Measurements from ENCODE around the gene SPOCK3.
"Not testable (repeated sequence)": the region's sequence is repeated elsewhere in the genome, so short reads cannot be mapped to it uniquely, and the experiment has no call there.

The SPOCK3 gene

DNA sequence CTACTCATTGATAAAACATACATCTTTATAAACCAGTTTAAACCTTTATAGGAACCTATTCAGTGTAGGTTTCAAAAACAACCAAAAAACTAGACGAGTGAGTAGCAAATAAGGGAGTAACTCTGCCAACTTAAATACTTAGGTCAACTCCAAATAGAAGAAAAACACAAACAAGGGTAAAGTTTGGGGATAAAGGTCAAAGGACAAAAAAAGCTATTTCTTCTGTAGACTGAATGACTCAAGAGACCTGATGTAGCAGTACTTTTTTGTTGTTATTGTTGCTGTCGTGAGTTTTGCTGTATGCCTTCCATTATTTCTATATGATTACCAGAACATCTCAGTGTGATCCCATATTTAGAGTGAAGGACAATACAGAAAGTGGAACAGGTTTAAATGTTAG is 199.3 kb downstream of the SPOCK3 start:
- DNase-seq (ENCODE audit: low read depth): no peak

DNA sequence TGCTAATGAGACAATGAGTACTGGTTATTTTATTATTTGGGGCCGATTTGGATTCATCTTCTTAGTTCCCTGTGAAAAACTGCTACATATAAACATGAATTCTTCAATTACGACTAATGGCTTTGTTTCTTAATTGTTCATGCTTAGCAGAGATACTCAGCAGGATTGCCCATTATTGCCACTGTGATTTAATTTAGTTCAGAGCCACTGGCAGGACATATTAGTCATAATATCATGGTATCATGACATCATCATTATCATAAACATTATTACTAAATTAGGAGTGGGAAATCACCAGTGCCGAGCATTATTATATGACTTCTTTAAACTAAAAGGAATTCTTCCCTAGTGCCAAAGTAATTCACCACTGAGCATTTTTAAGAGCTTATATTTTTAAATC is 201.4 kb downstream of the SPOCK3 start:
- DNase-seq (ENCODE audit: low read depth): no peak

DNA sequence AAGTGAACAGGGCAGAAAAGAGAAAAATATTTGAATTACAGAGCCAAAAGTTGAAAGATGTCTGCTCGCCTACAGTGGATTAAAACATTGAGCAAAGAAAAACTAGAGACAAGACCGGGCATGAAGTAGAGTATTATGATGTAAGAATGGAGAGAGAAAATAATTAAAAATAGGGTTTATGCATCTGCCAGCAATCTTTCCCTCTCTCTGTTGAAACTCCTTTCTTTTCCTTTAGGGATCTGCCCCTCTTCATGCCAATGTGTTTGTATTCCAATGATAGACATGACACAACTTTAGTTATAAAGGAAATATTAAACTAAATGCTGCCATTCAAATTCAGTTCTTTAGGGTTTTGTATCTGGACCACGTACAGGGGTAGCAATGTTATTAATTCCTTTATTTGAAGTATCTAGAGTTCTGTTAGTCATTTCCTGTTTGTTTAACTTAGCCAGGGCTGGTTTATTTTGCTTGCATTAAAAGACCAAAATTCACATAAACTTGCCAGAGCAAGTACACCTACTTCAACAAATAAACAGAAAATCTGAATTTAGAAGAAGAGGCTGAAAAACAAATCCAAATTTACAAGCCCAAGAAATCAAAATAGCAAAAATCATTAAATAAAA is 202.6 kb downstream of the SPOCK3 start:
- no peak for DNase-seq (ENCODE audit: low read depth)

DNA sequence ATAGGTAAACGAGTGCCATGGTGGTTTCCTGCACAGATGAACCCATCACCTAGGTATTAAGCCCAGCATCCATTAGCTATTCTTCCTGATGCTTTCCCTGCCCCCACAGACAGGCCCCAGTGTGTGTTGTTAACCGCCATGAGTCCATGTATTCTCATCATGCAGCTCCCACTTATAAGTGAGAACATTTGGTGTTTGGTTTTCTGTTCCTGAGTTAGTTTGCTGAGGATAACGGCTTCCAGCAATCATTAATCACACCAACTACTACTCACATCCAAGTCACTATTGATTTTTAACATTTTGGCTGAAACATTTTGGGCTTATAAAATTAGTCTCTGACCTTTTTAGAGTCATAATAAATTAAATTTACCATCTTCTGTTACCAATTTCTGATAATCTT is 205.3 kb downstream of the SPOCK3 start:
- no peak for DNase-seq (ENCODE audit: low read depth)

DNA sequence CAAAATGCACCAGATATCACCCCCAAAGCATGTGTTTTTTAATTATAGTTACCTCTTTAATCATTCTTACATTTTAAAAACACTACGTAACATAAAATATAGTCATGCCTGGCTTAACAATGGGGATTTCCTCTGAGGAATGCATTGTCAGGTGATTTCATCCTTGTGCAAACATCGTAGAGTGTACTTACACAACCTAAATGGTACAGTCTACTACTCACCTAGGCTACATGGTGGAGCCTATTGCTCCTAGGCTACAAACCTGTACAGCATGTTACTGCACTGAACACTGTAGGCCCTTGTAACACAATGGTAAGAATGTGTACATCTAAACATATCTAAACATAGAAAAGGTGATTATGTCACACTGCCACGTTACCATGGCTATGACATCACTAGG is 208.6 kb downstream of the SPOCK3 start:
- no peak for DNase-seq (ENCODE audit: low read depth)

DNA sequence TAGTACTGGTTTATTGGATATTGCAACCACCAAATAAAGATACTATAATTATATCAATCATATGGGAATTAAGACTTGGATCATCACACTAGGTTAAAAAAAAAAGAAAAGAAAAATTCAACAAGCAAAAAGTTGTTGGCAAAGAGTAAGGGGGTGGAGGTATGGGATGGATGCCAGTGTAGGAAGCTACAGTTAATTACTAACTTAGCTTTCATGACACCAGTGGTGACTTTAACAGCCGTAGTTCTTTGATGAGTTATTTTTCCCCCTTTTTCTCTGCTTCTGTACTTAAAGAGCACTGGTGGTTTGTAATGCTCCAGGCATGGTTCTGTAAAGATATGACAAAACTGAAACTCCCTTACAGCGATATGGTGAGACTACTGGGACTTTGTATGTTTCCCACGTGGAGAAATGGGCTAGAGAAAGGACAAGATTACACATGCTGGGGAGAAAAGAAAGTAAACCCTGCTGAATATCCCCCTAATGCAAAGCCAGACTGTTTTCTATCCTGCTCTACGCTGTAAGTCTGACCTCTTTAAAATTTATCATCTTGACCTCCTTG is 210.8 kb downstream of the SPOCK3 start:
- no peak for DNase-seq (ENCODE audit: low read depth)

DNA sequence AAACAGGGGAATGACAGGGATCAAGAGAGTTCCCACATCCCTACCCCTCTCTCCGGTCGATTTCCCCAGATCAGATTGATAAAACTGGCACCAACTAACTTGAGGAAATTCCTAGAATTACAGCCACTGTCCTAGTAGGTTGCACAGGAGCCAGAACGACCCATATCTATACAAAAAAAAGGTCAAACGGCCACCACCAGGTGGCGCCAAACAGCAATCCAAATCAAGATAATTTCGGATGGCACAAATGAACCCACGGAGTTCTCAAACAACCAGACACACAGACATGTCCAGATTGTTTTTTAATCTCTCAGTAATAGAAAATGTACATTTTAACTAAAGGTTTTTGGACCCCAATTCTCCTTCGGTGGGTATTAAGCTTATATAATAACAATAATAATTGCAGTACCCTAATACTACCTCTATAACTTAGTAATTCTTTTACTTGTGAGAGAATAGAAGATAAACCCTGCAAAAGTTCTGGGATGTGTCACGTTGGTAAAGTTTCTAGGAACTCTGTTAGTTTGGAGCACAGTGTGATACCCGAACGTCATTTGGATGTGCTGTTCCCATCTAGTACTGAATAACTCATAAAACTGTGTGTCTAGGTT is 212.6 kb downstream of the SPOCK3 start:
- DNase-seq (ENCODE audit: low read depth): peak; percentile 0

DNA sequence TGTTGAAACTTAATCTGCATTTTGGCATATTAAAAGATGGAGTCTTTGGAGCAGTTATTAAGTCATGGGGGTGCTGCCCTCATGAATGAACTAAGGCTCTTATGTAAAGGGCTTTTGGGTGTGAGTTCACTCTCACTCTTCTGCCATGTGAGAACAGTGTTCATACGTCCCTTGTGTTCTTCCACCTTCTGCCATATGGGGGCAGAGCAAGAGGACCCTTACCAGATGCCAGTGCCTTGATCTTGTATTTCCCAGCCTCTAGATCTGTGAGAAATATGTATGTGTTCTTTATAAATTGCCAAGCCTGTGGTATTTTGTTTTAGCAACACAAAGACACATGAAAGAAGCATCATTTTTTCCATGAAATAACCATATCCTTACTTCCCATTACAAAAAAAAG is 213.9 kb downstream of the SPOCK3 start:
- DNase-seq (ENCODE audit: low read depth): no peak

DNA sequence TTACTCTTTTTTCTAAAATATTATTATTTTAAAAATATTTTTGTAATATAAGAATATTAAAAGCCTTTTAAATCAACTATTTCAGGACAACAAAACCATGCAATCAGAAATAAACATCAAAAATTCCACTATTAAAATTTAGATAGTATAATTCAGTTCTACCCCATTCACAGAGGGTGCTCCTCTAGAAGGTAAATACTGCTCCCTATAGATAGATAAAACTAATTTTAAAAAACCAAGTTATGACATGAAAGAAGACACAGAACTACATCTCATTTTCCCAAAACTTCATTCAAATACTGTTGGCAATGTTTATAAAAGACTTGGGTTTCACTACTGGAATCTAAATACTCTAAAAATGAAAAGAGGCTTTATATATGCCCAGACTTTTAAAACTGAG is 219.3 kb downstream of the SPOCK3 start:
- DNase-seq (ENCODE audit: low read depth): no peak

DNA sequence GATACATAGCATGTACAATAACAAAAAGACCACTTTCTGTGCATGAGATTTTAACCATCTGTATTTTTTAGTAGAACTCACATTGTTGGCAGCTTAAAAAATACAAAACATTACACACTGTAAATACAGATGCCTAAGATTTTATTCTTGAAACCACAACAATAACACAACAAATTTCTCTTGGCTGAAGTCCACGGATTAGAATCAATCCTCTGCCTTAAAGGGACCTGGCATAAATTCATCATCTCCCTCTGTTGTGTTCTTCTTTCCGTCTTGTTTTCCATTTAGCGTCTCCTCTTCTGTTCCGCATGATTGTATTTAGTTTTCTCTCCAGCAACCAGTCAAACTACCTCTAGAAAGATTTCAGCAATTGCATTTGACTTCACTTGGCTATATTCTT is 231.0 kb downstream of the SPOCK3 start:
- DNase-seq (ENCODE audit: low read depth): no peak

DNA sequence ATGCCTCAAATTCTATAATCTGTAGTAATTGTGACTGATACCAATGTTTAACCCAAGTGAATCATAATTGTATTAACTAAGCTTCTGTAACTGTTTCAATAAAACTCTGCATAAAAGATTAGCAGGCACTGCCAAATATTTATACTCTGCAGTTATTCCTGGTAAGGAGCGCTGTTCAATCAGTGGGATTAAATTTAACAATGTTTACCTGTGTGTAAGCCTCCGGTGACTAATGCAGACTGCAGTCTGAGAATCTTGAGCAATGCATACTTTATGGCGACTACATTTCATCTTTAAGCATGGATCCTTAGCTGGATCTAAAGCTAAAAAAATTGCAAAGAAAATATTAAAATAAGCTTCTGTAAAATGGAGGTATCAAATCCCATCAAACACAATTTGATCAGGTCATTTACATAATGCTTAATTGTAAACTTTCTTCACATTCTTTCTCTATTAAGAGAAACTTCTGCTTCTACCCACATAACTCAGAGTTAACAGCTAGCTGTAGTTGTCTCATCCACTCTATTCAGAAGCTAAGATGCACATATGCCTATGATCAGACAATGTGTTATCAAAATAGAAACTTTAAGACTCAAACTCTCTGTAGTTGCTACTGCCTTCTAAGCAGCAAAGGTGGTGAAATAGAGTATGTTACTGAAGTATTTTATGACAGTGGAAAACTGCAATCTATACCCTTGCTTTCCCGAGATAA is 234.0 kb downstream of the SPOCK3 start:
- DNase-seq (ENCODE audit: low read depth): no peak

DNA sequence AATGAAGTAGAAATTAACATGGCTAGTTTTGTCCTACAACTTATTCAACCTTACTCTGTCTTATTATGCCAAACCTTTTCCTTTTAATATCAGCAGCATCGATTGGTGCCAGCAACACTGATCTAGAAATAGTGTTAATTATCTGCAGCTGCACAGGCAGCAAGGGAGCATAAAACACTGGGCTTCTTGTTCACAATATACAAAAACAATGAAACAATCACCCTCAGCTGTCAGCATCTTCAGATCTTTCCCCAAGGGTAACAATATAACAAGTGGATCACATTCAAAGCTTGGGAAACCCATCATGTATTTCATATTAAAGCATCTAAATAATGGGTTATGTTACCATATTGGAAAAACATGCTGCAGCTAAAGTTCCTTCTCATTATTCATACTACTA is 238.1 kb downstream of the SPOCK3 start:
- no peak for DNase-seq (ENCODE audit: low read depth)

DNA sequence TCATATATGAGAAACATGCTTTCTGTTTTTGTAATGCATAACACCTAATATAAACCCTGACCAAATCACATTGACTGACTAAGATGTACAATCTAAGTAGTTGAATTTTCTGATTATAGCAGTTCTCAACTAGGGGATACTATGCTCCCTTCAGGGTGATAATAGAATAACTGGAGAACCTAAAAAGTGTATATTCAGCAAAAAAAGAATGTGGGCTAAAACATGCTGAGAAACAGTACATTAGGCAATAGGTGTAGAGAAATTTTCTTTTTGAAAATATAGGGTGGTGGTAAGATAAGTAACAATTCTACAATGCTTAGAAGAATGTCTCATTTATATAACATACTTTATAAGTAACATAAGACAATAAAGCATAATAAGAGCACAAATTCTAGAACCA is 239.6 kb downstream of the SPOCK3 start:
- no peak for DNase-seq (ENCODE audit: low read depth)

DNA sequence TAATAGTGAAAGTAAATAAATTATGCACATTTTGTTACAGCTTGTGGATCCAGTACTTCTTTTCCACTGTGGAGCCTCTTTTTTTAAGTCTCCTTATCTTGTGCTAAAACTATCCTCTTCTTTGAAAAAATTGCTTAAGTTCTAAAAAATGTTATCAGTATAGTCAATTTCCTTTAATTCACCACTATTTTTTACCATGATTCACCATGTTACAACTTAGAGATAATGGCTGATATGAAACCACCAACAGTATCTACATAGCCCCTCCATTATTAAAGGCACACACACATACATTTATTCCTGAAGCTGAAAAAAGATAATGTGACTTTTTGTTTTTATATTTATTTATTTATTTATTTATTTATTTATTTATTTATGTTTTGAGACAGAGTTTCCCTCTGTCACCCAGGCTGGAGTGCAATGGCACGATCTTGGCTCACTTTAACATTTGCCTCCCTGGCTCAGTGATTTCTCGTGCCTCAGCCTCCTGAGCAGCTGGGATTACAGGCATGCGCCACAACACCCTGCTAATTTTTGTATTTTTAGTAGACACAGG is 243.2 kb downstream of the SPOCK3 start:
- no peak for DNase-seq (ENCODE audit: low read depth)

DNA sequence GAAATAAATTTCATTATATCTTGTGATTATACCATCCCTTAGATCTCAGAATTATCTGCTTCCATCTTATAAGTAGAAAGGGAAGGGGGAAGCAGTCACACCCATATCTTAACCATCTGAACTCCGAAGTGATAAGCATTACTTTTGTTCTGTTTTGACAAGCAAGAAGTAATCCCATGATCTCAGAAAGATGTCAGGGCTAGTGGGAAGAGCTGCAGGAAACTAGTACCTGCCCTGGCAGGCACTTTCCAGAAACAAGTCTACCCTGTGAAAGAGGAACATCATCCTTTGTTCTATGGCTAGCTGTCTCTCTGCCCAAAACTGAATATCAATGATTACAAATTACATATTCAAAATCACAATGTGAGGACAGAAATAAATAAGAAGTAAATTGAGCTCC is 244.4 kb downstream of the SPOCK3 start:
- DNase-seq (ENCODE audit: low read depth): no peak

DNA sequence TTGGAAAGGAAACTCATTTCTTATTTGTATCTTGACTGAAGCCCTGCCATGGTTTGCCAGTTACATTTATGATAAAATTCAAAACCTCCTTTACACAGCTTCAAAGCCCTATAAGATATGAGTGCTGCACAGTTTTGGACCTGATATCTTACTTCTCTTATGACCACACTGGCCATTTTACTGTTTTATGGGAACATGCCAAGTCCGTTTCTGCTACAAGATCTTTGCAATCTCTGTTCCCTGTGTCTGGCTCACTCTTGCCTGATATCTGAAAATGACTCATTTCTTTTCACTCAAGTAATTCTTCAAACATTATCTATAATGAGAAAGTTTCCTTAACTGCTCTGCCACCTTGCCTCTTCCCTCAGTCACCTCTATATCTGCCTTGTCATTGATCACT is 247.3 kb downstream of the SPOCK3 start:
- no peak for DNase-seq (ENCODE audit: low read depth)

DNA sequence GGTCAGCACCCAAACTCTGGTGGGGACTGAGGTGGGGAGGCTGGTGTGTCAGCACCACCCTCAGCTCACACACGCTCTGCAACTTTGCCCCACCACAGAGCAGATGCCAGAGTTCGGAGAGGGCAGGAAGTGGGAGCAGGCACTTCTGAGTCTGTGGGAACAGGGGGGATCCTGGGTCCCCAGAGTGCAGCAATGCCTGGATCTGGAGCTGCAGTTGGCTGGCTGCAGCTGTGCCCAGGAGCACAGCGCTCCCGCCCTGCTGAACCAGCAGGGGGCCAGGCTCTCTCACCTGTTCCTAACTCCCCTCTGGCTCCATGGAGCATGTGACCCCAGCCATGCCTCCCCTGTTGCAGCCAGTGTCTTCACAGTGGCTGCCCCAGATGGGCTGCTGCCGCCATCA is 252.4 kb downstream of the SPOCK3 start:
- DNase-seq (ENCODE audit: low read depth): no peak

DNA sequence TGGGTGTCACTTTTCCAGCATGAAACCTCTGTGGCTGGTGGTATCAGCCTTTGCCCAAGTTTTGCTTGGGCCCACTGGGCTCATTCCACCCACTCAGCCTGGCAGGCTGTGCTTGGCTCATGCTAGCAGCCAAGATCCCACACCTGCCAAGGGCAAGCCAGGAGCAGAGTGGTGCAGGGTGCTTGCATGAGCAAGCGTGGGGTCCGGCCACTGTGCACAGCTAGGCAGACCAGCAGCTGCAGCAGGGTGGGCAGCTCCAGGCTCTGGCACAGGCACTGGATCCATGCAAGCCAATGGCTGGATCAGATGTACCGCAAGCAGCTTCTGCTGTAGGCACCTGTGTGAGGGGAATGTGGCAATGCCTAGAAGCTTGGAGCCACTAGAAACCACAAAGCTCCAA is 253.9 kb downstream of the SPOCK3 start:
- no peak for DNase-seq (ENCODE audit: low read depth)

DNA sequence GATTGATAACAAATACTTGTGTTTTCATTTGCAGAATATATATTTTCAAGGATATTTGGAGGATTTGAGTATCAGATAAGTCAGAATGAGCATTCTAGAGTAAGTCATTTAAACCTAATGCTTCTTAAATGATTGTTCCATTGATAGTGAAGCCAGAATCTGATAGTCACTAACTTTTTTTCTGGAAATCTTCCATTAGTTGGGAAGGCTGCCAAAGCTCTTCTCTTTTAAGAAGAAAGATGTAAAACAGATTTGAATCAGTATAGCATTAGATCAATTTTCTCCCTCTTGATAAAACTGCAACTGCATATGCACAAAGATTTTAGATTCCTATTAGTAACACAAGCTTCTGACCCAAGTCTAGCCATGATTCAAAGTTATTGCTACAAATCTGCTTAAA is 256.7 kb downstream of the SPOCK3 start:
- no peak for DNase-seq (ENCODE audit: low read depth)

DNA sequence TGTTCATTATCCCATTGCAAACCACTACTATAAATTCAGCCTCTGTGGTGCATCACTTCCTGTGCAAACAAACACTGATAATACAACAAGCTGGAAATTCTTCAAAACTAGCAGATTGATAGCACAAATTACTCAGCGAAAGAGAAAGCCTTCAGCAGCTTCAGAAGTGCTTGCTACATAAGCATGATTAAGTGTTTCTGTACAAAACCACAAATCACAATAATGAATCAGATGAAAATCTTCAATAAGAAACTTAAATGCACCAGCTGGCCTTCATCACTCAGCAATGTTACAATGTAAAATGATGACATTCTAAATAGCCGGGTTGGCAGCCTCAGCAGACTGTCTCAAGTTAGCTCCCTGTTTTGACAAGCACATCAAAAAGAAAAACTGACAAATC is 262.2 kb downstream of the SPOCK3 start:
- no peak for DNase-seq (ENCODE audit: low read depth)

DNA sequence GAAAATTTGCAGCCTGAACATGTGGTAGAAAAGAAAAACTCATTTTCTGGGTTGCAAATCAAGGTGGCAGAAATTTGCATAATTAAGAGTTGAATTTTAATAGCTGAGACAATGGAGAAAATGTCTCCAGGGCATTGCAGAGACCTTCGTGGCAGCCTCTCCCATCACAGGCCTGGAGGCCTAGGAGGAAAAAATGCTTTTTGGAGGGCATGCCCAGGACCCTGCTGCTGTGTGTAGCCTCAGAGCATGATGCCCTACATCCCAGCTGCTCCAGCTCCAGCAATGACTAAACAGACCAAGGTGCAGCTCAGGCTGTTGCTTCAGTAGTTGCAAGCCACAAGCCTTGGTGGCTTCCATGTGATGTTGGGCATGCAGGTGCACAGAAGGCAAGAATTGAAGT is 266.1 kb downstream of the SPOCK3 start:
- not testable (repeated sequence) for DNase-seq (ENCODE audit: low read depth)

DNA sequence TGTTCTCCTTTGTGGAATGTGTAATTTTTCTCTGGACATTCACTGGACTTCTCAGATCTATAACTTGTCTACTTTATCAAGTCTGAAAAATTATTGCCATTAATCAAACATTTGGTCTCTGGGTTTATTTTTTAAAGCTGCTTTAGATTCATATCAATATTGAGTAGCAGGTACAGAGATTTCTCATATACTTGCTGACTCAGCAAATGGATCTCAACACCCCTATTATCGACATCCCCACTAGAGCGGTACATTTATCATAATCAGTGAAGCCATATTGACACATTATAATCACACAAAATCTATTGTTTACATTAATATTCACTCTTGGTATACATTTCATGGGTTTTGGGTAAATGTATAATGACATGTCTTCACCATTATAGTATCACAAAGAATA is 268.7 kb downstream of the SPOCK3 start:
- no peak for DNase-seq (ENCODE audit: low read depth)

DNA sequence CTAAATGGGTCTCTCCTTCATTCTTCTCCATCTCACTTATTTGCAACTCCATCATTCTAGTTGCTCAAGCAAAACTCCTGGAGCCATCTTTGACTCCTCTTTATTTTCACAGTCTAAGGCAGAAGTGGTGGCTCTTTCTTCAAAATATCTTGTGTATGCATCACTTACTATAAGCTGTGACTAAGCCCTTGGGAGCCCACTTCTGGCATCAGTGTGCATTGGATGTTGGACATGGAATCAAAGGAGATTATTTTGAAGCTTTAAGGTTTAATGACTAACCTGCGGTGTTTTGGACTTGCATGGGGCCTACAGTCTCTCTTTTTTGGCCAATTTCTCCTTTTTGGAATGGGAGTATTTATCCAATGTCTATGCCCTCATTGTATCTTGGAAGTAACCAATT is 276.8 kb downstream of the SPOCK3 start:
- no peak for DNase-seq (ENCODE audit: low read depth)

All from T-helper 22 cell (primary cell).